Hepatocyte (in vitro differentiated cells): ENCODE data around the gene AP1S3.

ENCODE experiments used
- CTCF ChIP-seq: fragments of 200-600 bp; sonication (generic); IDR thresholded peaks from 2 replicates; pipeline ENCODE4 v1.5.1; 2016; ENCODE audit warnings: antibody characterized with exemption, mild to moderate bottlenecking; ENCODE audit not compliant: poor library complexity
- EZH2phosphoT487 ChIP-seq: fragments of 200-600 bp; sonication (generic); IDR thresholded peaks from one replicate; pipeline ENCODE4 v1.6.1; 2018; ENCODE audit warnings: antibody characterized with exemption, mild to moderate bottlenecking, low read depth, moderate library complexity; ENCODE audit not compliant: unreplicated experiment, severe bottlenecking

- TF ChIP-seq CTCF (no peak), EZH2phosphoT487 (no peak)
These were observed 40.3 kb downstream of the AP1S3 start for GRCh38 chr2:223797037-223797436.
